NCI-H526 (cell line): ENCODE measurements around the gene NAAA.
"Not testable (repeated sequence)": the region's sequence is repeated elsewhere in the genome, so short reads cannot be mapped to it uniquely, and the experiment has no call there.

ENCODE experiments used
- DNase-seq, 2 experiments: peaks; one replicate each; lab custom pipeline; 2025; lab: John Stamatoyannopoulos, UW

The NAAA gene

DNA sequence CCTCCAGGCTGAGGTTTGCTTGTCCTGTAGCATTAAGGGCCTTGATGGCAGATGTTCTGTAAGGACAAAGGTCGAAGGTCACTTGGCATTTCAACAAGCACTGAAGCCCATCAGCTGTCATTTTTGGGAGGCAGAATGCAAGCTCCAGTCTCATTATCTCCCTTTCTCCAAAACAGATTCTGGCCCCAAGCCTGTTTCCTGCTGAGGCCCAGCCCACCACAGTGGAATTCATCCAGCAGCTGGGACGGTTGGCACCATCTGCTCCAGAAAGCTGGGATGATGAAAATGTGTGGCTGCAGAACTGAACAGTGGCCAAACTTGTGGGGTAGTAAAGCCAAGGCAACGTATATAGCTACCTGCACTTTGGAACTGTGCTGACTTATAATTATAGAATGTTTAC, 20.9 kb downstream of the NAAA start:
- no peak for DNase-seq

GRCh38 chr4:75916091-75916661, 24.6 kb downstream of the NAAA start:
- DNase-seq: peak in 1 of 2 experiments; percentile 32

DNA sequence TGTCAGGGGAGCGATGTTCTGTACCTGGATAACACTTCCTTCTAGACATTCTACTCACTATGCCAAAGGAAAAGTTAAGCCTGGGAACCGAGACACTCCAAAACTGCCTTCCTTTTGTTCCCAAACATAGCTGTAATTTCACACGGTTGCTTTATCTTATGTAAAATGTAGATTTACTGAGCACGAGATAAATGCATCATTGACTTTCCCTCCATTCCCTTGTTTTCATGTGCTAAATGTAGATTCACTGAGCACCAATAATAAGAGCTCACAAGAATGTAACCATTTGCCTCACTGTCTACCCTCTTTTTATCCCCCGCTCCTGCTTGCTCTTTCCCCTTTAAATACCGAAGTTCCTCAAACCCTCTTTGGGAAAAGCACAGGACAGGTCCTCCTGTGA, 27.8 kb downstream of the NAAA start:
- no peak for DNase-seq

GRCh38 chr4:75910831-75911230, 30.0 kb downstream of the NAAA start:
- DNase-seq: not testable (repeated sequence)

- DNase-seq: no peak
These were observed 31.4 kb downstream of the NAAA start for GRCh38 chr4:75909405-75909804.

GRCh38 chr4:75908555-75908954, 32.3 kb downstream of the NAAA start:
- no peak for DNase-seq

- DNase-seq: no peak
These were observed 32.8 kb downstream of the NAAA start for GRCh38 chr4:75907966-75908365.

GRCh38 chr4:75904076-75904475, 36.7 kb downstream of the NAAA start:
- DNase-seq: no peak

DNA sequence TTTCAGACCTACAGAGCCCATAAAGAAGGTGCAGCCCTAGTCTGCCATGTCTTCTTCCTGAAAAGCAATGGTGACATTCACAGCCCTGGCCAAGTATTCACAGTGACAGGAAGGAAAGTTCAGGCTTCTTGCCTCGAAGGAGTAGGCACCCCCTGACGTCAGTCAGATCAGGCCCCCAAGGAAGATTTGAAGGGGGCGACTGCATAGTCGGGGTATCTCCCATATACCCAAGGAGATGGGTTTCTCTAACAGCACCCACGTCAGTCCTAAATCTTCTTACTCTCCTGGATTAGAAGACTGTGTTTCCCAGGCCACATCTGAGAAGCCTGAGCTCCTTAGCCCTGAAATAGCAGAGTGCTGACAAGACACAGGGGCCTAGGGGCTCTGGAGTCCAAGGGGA, 38.5 kb downstream of the NAAA start, which contains the start of gene PPEF2:
PPEF2 (minus strand) TSS at position 101 of the 400 bp plus-strand sequence. CDS start 6,127 bp downstream, outside the sequence.
- no peak for DNase-seq

DNA sequence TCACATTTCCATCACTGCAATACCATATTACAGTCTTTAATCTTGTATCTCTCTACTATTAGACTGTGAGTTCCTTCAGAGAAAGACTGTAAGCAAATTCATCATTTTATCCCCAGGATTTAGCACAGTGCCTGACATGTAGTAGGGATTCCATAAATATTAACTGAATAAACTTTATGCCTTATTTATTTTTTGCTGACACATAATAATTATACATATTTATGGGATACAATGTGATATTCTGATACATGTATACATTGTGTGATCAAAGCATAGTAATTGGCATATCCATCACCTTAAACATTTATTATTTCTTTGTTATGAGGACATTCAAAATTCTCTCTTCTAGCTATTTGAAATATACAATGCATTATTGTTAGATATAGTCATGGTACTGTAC, 42.3 kb downstream of the NAAA start:
- no peak for DNase-seq

- DNase-seq: peak in 1 of 2 experiments; percentile 24
These were observed 45.0 kb downstream of the NAAA start for GRCh38 chr4:75895744-75896314.

- no peak for DNase-seq
These were observed 48.3 kb downstream of the NAAA start for GRCh38 chr4:75892508-75892907.

GRCh38 chr4:75891611-75892010, 49.2 kb downstream of the NAAA start:
- DNase-seq: no peak

DNA sequence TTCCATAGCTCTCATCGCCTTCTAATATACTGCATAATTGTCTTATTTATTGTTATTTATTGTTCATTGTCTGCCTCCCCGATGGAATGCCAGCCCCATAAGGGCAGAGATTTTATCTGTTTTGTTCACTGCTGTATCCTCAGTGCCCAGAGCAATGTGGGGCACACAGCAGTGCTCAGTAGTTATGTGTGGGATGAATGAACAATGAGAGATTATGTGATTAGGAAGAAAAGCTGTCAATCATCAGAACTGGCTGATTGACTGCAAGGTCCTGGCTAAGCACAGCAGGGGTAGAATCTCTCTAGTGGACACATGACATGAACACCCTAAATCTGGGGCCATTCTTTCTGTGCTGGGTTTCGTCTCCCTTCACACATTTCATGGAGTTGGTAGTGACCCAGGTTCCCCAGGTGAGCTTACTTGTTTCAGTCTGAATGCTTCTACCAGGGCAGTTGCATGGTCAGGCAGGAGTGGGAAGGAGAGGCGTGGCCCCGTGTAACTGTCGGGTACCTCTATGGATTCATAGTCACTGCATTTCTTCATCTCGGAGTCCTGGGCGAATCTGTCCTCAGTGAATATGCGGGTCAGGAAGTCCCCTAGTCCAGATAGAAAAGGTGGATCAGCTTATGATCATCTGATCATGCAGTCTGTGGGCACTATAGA, 51.1 kb downstream of the NAAA start:
- DNase-seq: no peak

DNA sequence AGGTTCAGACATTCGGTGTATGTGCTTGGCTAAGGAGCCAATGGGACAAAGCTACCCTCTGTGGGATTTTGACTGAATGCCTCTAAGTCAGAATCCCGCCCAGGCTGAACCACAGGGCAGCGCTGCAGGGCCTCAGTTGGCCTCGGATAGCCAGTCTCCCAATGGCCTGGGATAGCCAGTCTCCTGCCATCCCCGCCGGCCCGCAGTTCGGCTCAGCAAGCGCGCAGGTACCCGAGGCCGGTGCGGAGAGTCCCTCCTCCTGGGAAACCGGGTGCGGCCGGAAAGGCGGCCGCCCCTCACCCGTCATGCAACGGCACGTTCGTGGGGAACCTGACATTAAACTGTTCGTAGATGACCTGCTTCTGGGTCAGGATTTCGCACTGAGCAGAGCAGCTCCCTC, 54.7 kb downstream of the NAAA start:
- DNase-seq: no peak

- DNase-seq: no peak
These were observed 59.3 kb downstream of the NAAA start for GRCh38 chr4:75881476-75881875.

- DNase-seq: no peak
These were observed 60.5 kb downstream of the NAAA start for GRCh38 chr4:75880278-75880677.

- DNase-seq: no peak
These were observed 62.5 kb downstream of the NAAA start for GRCh38 chr4:75878246-75878756.

DNA sequence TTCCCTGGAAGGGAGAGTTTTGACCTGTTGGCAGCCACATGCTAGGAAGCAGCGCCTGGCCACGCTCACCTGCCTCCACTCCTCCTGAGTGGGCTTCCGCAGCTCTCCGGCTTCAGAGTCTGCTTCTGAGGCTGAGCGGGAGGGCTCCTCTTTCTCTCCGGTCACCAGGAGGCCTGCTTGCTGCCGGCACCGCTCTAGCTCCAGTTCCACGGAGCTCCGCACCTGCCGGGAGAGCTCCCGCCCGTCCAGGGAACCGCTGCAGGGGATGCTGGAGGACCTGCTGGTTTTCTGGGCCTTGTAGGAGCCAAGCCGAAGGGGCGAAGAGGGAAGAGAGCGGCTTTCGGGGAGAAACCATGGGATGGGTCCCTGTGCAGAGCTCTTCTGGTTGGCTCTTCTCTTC, 64.6 kb downstream of the NAAA start:
- DNase-seq: no peak

- DNase-seq: no peak
These were observed 71.7 kb downstream of the NAAA start for GRCh38 chr4:75869100-75869499.

- DNase-seq: no peak
These were observed 73.7 kb downstream of the NAAA start for GRCh38 chr4:75867130-75867529.
